Esophagus muscularis mucosa (tissue), 4 donors: Measurements from ENCODE around the gene PCDHGC3. TPM values are rescaled to one million over a fixed set of nuclear protein-coding genes. Genes with fewer than 3 reads are reported as not detected.
"Not testable (repeated sequence)": the region's sequence is repeated elsewhere in the genome, so short reads cannot be mapped to it uniquely, and the experiment has no call there.

Experiments used
- DNase-seq: peaks from one replicate; pipeline ENCODE4 v3.0.0-alpha.2; 2017; ENCODE audit errors: extremely low spot score
- H3K27ac ChIP-seq, 4 donors: fragments of 200-600 bp; sonication (generic); replicated peaks in 1 of 4; 1 replicate in 3 of 4; 2 replicates in 1 of 4; pipeline ENCODE4 v1.5.1; 2016 to 2019; ENCODE audit warnings: mild to moderate bottlenecking in 1 of 4
- H3K27me3 ChIP-seq, 4 donors: fragments of 200-600 bp; sonication (generic); one replicate each; pipeline versions ENCODE4 v1.5.1 to v1.6.0; 2016 to 2019
- H3K36me3 ChIP-seq, 4 donors: fragments of 200-600 bp; sonication (generic); one replicate each; pipeline ENCODE4 v1.5.1; 2016 to 2019
- H3K4me1 ChIP-seq, 4 donors: fragments of 200-600 bp; sonication (generic); one replicate each; pipeline ENCODE4 v1.5.1; 2016 to 2019
- H3K4me3 ChIP-seq, 4 donors: fragments of 200-600 bp; sonication (generic); 1 replicate in 2 of 4; 2 replicates in 2 of 4; pipeline ENCODE4 v1.5.1; 2016 to 2019; ENCODE audit warnings: mild to moderate bottlenecking in 4 of 4, moderate library complexity in 1 of 4
- H3K9me3 ChIP-seq, 4 donors: fragments of 200-600 bp; sonication (generic); 1 replicate in 3 of 4; 2 replicates in 1 of 4; pipeline ENCODE4 v1.5.1; 2016 to 2019
- CTCF ChIP-seq, 3 experiments: fragments of 200-600 bp in 2 of 3; fragments of 450-650 bp in 1 of 3; sonication (generic) in 2 of 3; IDR thresholded peaks; one replicate each; pipeline ENCODE4 v1.5.1; 2017 to 2019; ENCODE audit warnings: antibody characterized with exemption in 3 of 3, mild to moderate bottlenecking in 2 of 3, moderate library complexity in 1 of 3
- EP300 ChIP-seq: sonication (generic); formaldehyde crosslinking; IDR thresholded peaks from one replicate; pipeline ENCODE4 v1.6.1; 2017; ENCODE audit warnings: antibody characterized with exemption
- POLR2A ChIP-seq: fragments of 450-650 bp; IDR thresholded peaks from one replicate; pipeline ENCODE4 v1.6.1; 2017; ENCODE audit warnings: antibody characterized with exemption, moderate library complexity, mild to moderate bottlenecking, low read depth
- POLR2AphosphoS5 ChIP-seq, 2 donors: sonication (generic); formaldehyde crosslinking; IDR thresholded peaks; one replicate each; pipeline ENCODE4 v1.6.1; 2017; ENCODE audit warnings: antibody characterized with exemption in 2 of 2
- WGBS: methylation state at CpG from one replicate; pipeline ENCODE4 v1.1.5; 2018; 5-methylcytosine and 5-hydroxymethylcytosine counted together
- intact Hi-C: fragments of 100-400 bp; cut with DNase I; formaldehyde crosslinking; loops from one replicate; pipeline ENCODE4 v1.15.1; 2023
- total RNA-seq, 4 donors: library from RNA; depleted of rRNA; stranded (reverse); fragments of >200 nt; gene quantifications; one replicate each; pipeline versions ENCODE4 v1.1.0 to v1.2.1, GENCODE V29; 2016

The PCDHGC3 gene
- total RNA-seq, result 10 to 100 TPM; 56.5 to 81.1 (median 65.5) TPM

GRCh38 chr5:141475625-141476131 lies at the start of gene PCDHGC3:
TSS of gene PCDHGC3 (plus strand) at chr5:141475966. CDS start at chr5:141476117, 151 bp downstream.
- peak within 1 kb of the TSS; percentile 84 to 93 (median 89) for H3K27ac ChIP-seq
- peaks cover 0 to 6% (median 0%) of the 10 kb centered on the region in 4 donors for H3K36me3 ChIP-seq
- H3K9me3 ChIP-seq, result no peaks in the 10 kb centered on the region
- 1% methylated on average over 22 of the region's 28 CpGs for WGBS
- DNase-seq, result peak; percentile 97
- H3K4me3 ChIP-seq, result peak within 1 kb of the TSS; percentile 64 to 75 (median 68)
- intact Hi-C loops, result loop anchor here (2.0 to 5.0 kb wide), 2 partner anchors 39 to 82 kb away; no protein-coding TSS in a partner anchor
- peaks cover 39 to 49% (median 48%) of the 10 kb centered on the region in 4 donors for H3K4me1 ChIP-seq
- no peaks in the 10 kb centered on the region for H3K27me3 ChIP-seq
- TF ChIP-seq CTCF (IDR thresholded peaks at IDR 0.05), result peak; percentile 40 to 64 (median 58)
- TF ChIP-seq EP300, result no peak
- TF ChIP-seq POLR2AphosphoS5 (IDR thresholded peaks at IDR 0.05), result peak; percentile 87

- intact Hi-C loops, result no loop called here
- H3K27ac ChIP-seq, result no peak overlapping the region
- WGBS, result 41% methylated on average over 48 of the region's 53 CpGs
- no peak overlapping the region for H3K4me3 ChIP-seq
- no peak for DNase-seq
- TF ChIP-seq EP300, result no peak
- TF ChIP-seq CTCF (IDR thresholded peaks at IDR 0.05), result no peak
- no peak for TF ChIP-seq POLR2AphosphoS5 (IDR thresholded peaks at IDR 0.05)
- H3K36me3 ChIP-seq, result peaks cover 0 to 15% (median 6%) of the 10 kb centered on the region in 4 donors
- H3K27me3 ChIP-seq, result no peaks in the 10 kb centered on the region
- peaks cover 38 to 100% (median 98%) of the 10 kb centered on the region in 4 donors for H3K9me3 ChIP-seq
- H3K4me1 ChIP-seq, result no peaks in the 10 kb centered on the region
These were observed 47.9 kb upstream of the PCDHGC3 start for GRCh38 chr5:141427783-141428426.

GRCh38 chr5:141430332-141431113 lies 45.2 kb upstream of the PCDHGC3 start, which contains the start of gene PCDHGA12:
TSS of gene PCDHGA12 (plus strand) at chr5:141430507. CDS start at chr5:141430760, 253 bp downstream.
- DNase-seq, result no peak
- peak within 1 kb of the TSS in 2 of 4 donors; percentile 20 to 31 for H3K27ac ChIP-seq
- TF ChIP-seq CTCF (IDR thresholded peaks at IDR 0.05) (peak in 2 of 3 experiments; percentile 41 to 42), EP300 (no peak)
- H3K4me3 ChIP-seq, result peak within 1 kb of the TSS; percentile 38 to 47 (median 41)
- WGBS, result 21% methylated on average over 29 of the region's 33 CpGs
- peaks cover 32 to 100% (median 97%) of the 10 kb centered on the region in 4 donors for H3K9me3 ChIP-seq
- no peaks in the 10 kb centered on the region for H3K4me1 ChIP-seq
- intact Hi-C loops, result no loop called here
- H3K27me3 ChIP-seq, result no peaks in the 10 kb centered on the region
- peaks cover 0 to 15% (median 6%) of the 10 kb centered on the region in 4 donors for H3K36me3 ChIP-seq

GRCh38 chr5:141431286-141431685 lies 44.5 kb upstream of the PCDHGC3 start:
- H3K4me1 ChIP-seq, result no peaks in the 10 kb centered on the region
- H3K9me3 ChIP-seq, result peaks cover 24 to 100% (median 97%) of the 10 kb centered on the region in 4 donors
- DNase-seq, result no peak
- WGBS, result 23% methylated on average over 36 of the region's 37 CpGs
- H3K27me3 ChIP-seq, result no peaks in the 10 kb centered on the region
- H3K4me3 ChIP-seq, result peak overlapping the region; percentile 38 to 47 (median 41)
- no peak overlapping the region for H3K27ac ChIP-seq
- H3K36me3 ChIP-seq, result peaks cover 0 to 15% (median 3%) of the 10 kb centered on the region in 4 donors
- intact Hi-C loops, result no loop called here
- no peak for TF ChIP-seq EP300
- no peak for TF ChIP-seq POLR2AphosphoS5 (IDR thresholded peaks at IDR 0.05)
- TF ChIP-seq POLR2A, result no peak
- TF ChIP-seq CTCF (IDR thresholded peaks at IDR 0.05), result no peak

- H3K27ac ChIP-seq, intact Hi-C loops, DNase-seq, H3K4me1 ChIP-seq, H3K4me3 ChIP-seq, H3K36me3 ChIP-seq, H3K27me3 ChIP-seq: not testable (repeated sequence)
- peaks cover 24 to 100% (median 97%) of the 10 kb centered on the region in 4 donors for H3K9me3 ChIP-seq
- WGBS, result no CpG with 5 or more reads among the region's 38 CpGs
These were observed 43.5 kb upstream of the PCDHGC3 start for GRCh38 chr5:141432308-141432707.

GRCh38 chr5:141432726-141433125 lies 43.0 kb upstream of the PCDHGC3 start:
- peaks cover 20 to 100% (median 96%) of the 10 kb centered on the region in 4 donors for H3K9me3 ChIP-seq
- DNase-seq, H3K27me3 ChIP-seq, intact Hi-C loops, H3K4me3 ChIP-seq, H3K4me1 ChIP-seq, H3K27ac ChIP-seq, H3K36me3 ChIP-seq: not testable (repeated sequence)
- WGBS, result 25% methylated on average over 8 of the region's 29 CpGs
